K562 (cell line): Measurements from ENCODE around the gene ABCB9. TPM values are rescaled to one million over a fixed set of nuclear protein-coding genes. Genes with fewer than 3 reads are reported as not detected.
A peak's percentile ranks its signal among the peaks of the same experiment; 100 is the strongest.

Source experiments
- CBX3 ChIP-seq, 2 experiments: IDR thresholded peaks; 1 replicate in 1 of 2; 2 replicates in 1 of 2; pipeline ENCODE4 v1.6.1; 2012; ENCODE audit warnings: inconsistent platforms in 2 of 2, low read length in 2 of 2, borderline replicate concordance in 1 of 2, control low read depth in 1 of 2
- CEBPB ChIP-seq: fragments of 450-650 bp; IDR thresholded peaks from 2 replicates; pipeline ENCODE4 v1.6.1; 2016; ENCODE audit warnings: missing genetic modification characterization, missing compliant biosample characterization
- FOS ChIP-seq: IDR thresholded peaks from 3 replicates; pipeline ENCODE4 v1.6.1; 2011; ENCODE audit not compliant: insufficient read length; ENCODE audit errors: extremely low read depth
- HDAC6 ChIP-seq: IDR thresholded peaks from 2 replicates; pipeline ENCODE4 v1.6.1; 2012; ENCODE audit warnings: low read depth, mild to moderate bottlenecking, control low read depth, inconsistent platforms, low read length, moderate library complexity
- IFI16 ChIP-seq: fragments of 250-450 bp; sonication (Bioruptor Pico); IDR thresholded peaks from 2 replicates; pipeline ENCODE4 v2.1.2; 2022; ENCODE audit warnings: mild to moderate bottlenecking, inconsistent platforms
- KDM5B ChIP-seq: fragments of 200-600 bp; sonication (generic); IDR thresholded peaks from 2 replicates; pipeline ENCODE4 v1.6.1; 2012; ENCODE audit warnings: low read depth, mild to moderate bottlenecking, moderate library complexity, low read length, control low read depth, inconsistent platforms; ENCODE audit not compliant: insufficient replicate concordance
- PPARD ChIP-seq: fragments of 250-450 bp; sonication (Bioruptor Pico); IDR thresholded peaks from 2 replicates; pipeline ENCODE4 v1.8.0; 2022; ENCODE audit warnings: inconsistent platforms, mild to moderate bottlenecking, moderate library complexity
- PYGO2 ChIP-seq: fragments of 450-650 bp; IDR thresholded peaks from 2 replicates; pipeline ENCODE4 v1.6.1; 2016; ENCODE audit warnings: mild to moderate bottlenecking, missing genetic modification characterization, moderate library complexity, missing compliant biosample characterization
- STAT6 ChIP-seq: sonication (generic); formaldehyde crosslinking; IDR thresholded peaks from 2 replicates; pipeline ENCODE4 v1.8.1; 2023; ENCODE audit warnings: mild to moderate bottlenecking, missing genetic modification reagents
- TAF7 ChIP-seq: fragments of 450-650 bp; IDR thresholded peaks from 2 replicates; pipeline ENCODE4 v1.6.1; 2016; ENCODE audit warnings: missing genetic modification characterization, missing compliant biosample characterization
- ZFP30 ChIP-seq: fragments of 250-450 bp; sonication (Bioruptor Pico); IDR thresholded peaks from 2 replicates; pipeline ENCODE4 v1.8.0; 2022; ENCODE audit warnings: moderate library complexity, mild to moderate bottlenecking, inconsistent platforms, borderline replicate concordance
- ZNF318 ChIP-seq, 2 experiments: fragments of 450-650 bp; IDR thresholded peaks; 2 replicates each; pipeline ENCODE4 v1.6.1; 2016; ENCODE audit warnings: mild to moderate bottlenecking in 2 of 2, borderline replicate concordance in 1 of 2, low read depth in 1 of 2, moderate library complexity in 1 of 2
- ZNF583 ChIP-seq: fragments of 250-450 bp; sonication (Bioruptor Pico); IDR thresholded peaks from 2 replicates; pipeline ENCODE4 v1.4.0; 2020
- polyA plus RNA-seq, 8 experiments: library from polyadenylated mRNA; depleted of rRNA in 4 of 8; stranded (reverse) in 5 of 8; unstranded in 3 of 8; fragments of >200 nt; fragmentation: Nextera tagmentation in 2 of 8; fragmentation: Illumina TruSeq in 1 of 8; extraction: Ambion mirVana in 2 of 8; extraction: Trizol in 1 of 8; gene quantifications; 2 replicates each; pipeline versions ENCODE4 v1.2.1 to v1.2.3, GENCODE V29; 2011 to 2014; ENCODE audit warnings: inconsistent platforms in 1 of 8, missing spikeins in 1 of 8
- total RNA-seq, 7 experiments: library from RNA; depleted of rRNA in 6 of 7; stranded (reverse); fragments of >200 nt in 6 of 7; fragmentation: Illumina TruSeq in 2 of 7; extraction: Trizol in 2 of 7; gene quantifications; 2 replicates each; pipeline versions ENCODE4 v1.2.1 to v1.2.3, GENCODE V29; 2011 to 2021; ENCODE audit warnings: low replicate concordance in 1 of 7

Gene ABCB9
- total and polyA plus RNA-seq, 9 of the 15 experiments (the other 6 are each of a cell fraction or from before 2014, with no cell fraction given): 0.20 to 12.6 (median 6.2) TPM

GRCh38 chr12:122895704-122896636 lies 70.3 kb downstream of the ABCB9 start, which contains the start of gene VPS37B (continued):
- peak in 1 of 2 experiments; percentile 70; a peak in 1 of 4 replicates for TF ChIP-seq ZNF318 (IDR thresholded peaks at IDR 0.05; ENCODE audit: borderline replicate concordance in 1 of 2, low read depth in 1 of 2)
- TF ChIP-seq TAF7: no peak
- TF ChIP-seq IFI16 (CRISPR knock-in tag): no peak
- TF ChIP-seq STAT6: no peak
- peak; percentile 87 for TF ChIP-seq KDM5B
- no peak for TF ChIP-seq FOS
- no peak for TF ChIP-seq PPARD (CRISPR knock-in tag)
- TF ChIP-seq PYGO2: no peak
- peak in 1 of 2 experiments; percentile 86; a peak in 2 of 3 replicates for TF ChIP-seq CBX3 (IDR thresholded peaks at IDR 0.05; ENCODE audit: borderline replicate concordance in 1 of 2, low read length in 2 of 2)
- peak; percentile 68 for TF ChIP-seq ZNF583 (CRISPR knock-in tag)
- TF ChIP-seq ZFP30 (CRISPR knock-in tag): no peak
- TF ChIP-seq HDAC6: no peak
- peak; percentile 38; the same call in 1 of the 2 replicates for TF ChIP-seq CEBPB (tag)
